GM12878 (cell line): ENCODE measurements around the gene PLB1. TPM values are rescaled to one million over a fixed set of nuclear protein-coding genes. Genes with fewer than 3 reads are reported as not detected.

Source experiments
- ATAC-seq: fragments of 200-7000 bp; cut with Tn5 transposase; 3 replicates; pipeline ENCODE4 v1.9.1; 2020; ENCODE audit warnings: mild to moderate bottlenecking, moderate library complexity
- BruUV-seq: library from RNA; stranded (reverse); fragments of 400-500 nt; replicated peaks from 2 replicates; lab custom pipeline; 2021; lab: Mats Ljungman, UMichigan
- CTCF ChIA-PET: fragments of 300-600 bp; sonication (Branson Sonifier 250); formaldehyde crosslinking; extraction: SDS; loops from one replicate; lab custom pipeline; 2021; ENCODE audit warnings: inconsistent platforms; lab: Yijun Ruan, JAX
- POLR2A ChIA-PET: fragments of 350-600 bp; formaldehyde crosslinking; extraction: SDS; loops from one replicate; lab custom pipeline; 2021; ENCODE audit warnings: inconsistent platforms; lab: Charles Lee
- RAD21 ChIA-PET: fragments of 300-600 bp; sonication (Branson Sonifier 250); formaldehyde crosslinking; loops from one replicate; lab custom pipeline; 2023; ENCODE audit warnings: antibody characterized with exemption; ENCODE audit not compliant: unreplicated experiment; lab: Charles Lee
- SMC1A ChIA-PET: fragments of 300-600 bp; sonication (Branson Sonifier 250); formaldehyde crosslinking; loops from one replicate; lab custom pipeline; 2023; ENCODE audit not compliant: unreplicated experiment, uncharacterized antibody; lab: Charles Lee
- DNase-seq: peaks from one replicate; pipeline ENCODE4 v3.0.0-alpha.2; 2011; ENCODE audit warnings: low read depth, low spot score
- FAIRE-seq: peaks from 3 replicates; lab custom pipeline; 2011; peaks lifted over from hg19 to GRCh38; lab: Jason Lieb, UNC
- H2AFZ ChIP-seq: 2 replicates; pipeline ENCODE4 v1.6.0; 2011; ENCODE audit warnings: low read depth, low read length, control low read depth; ENCODE audit not compliant: control insufficient read depth
- H3K27ac ChIP-seq: 2 replicates; pipeline ENCODE4 v1.5.1; 2011; ENCODE audit warnings: control low read depth; ENCODE audit not compliant: control insufficient read depth, insufficient read depth
- H3K27me3 ChIP-seq, 2 experiments: replicated peaks in 1 of 2; 2 replicates each; pipeline versions ENCODE4 v1.6.0 to v1.6.1; 2011; ENCODE audit warnings: low read length in 1 of 2; ENCODE audit not compliant: control insufficient read depth in 2 of 2, insufficient read depth in 2 of 2
- H3K36me3 ChIP-seq, 2 experiments: 2 replicates each; pipeline ENCODE4 v1.5.1; 2011; ENCODE audit warnings: low read length in 1 of 2; ENCODE audit not compliant: control insufficient read depth in 2 of 2, insufficient read depth in 2 of 2
- H3K4me1 ChIP-seq: 2 replicates; pipeline ENCODE4 v1.6.1; 2011; ENCODE audit warnings: mild to moderate bottlenecking, low read length, moderate library complexity, mixed read lengths; ENCODE audit not compliant: control insufficient read depth, insufficient read depth
- H3K4me2 ChIP-seq: 2 replicates; pipeline ENCODE4 v1.6.0; 2011; ENCODE audit warnings: control low read depth; ENCODE audit not compliant: control insufficient read depth, insufficient read depth
- H3K4me3 ChIP-seq: fragments of 200-600 bp; sonication (generic); 2 replicates; pipeline ENCODE4 v1.5.1; 2016
- H3K79me2 ChIP-seq: 2 replicates; pipeline ENCODE4 v1.6.0; 2011; ENCODE audit warnings: low read length; ENCODE audit not compliant: control insufficient read depth, insufficient read depth
- H3K9ac ChIP-seq: 2 replicates; pipeline ENCODE4 v1.8.0; 2011; ENCODE audit warnings: low read length, control low read depth, mixed read lengths; ENCODE audit not compliant: control insufficient read depth, insufficient read depth
- H3K9me3 ChIP-seq: replicated peaks from 3 replicates; pipeline ENCODE4 v1.5.1; 2011; ENCODE audit warnings: mild to moderate bottlenecking, low read length; ENCODE audit not compliant: control insufficient read depth, insufficient read depth
- H4K20me1 ChIP-seq: 2 replicates; pipeline ENCODE4 v1.6.0; 2011; ENCODE audit not compliant: control insufficient read depth, insufficient read depth
- BHLHE40 ChIP-seq, 2 experiments: fragments of 450-650 bp in 1 of 2; IDR thresholded peaks; 2 replicates each; pipeline ENCODE4 v1.6.1; 2011 to 2017; ENCODE audit warnings: low read depth in 2 of 2, borderline replicate concordance in 1 of 2, improper control_type of control experiment in 1 of 2, low read length in 1 of 2, mild to moderate bottlenecking in 1 of 2
- CBX5 ChIP-seq: sonication (generic); IDR thresholded peaks from 2 replicates; pipeline ENCODE4 v1.6.1; 2016; ENCODE audit warnings: low read depth, moderate library complexity, mild to moderate bottlenecking, inconsistent platforms
- EGR1 ChIP-seq, 2 experiments: IDR thresholded peaks; 1 replicate in 1 of 2; 2 replicates in 1 of 2; pipeline ENCODE4 v1.6.1; 2011 to 2012; ENCODE audit warnings: low read depth in 2 of 2, low read length in 2 of 2, borderline replicate concordance in 1 of 2, mild to moderate bottlenecking in 1 of 2, moderate library complexity in 1 of 2
- GABPA ChIP-seq: IDR thresholded peaks from 2 replicates; pipeline ENCODE4 v1.6.1; 2014; ENCODE audit warnings: antibody characterized with exemption, low read depth, mild to moderate bottlenecking, inconsistent platforms
- LARP7 ChIP-seq: fragments of 450-650 bp; IDR thresholded peaks from 2 replicates; pipeline ENCODE4 v1.6.1; 2017; ENCODE audit warnings: mild to moderate bottlenecking
- MEF2A ChIP-seq: IDR thresholded peaks from 2 replicates; pipeline ENCODE4 v1.6.1; 2011; ENCODE audit warnings: low read depth, mild to moderate bottlenecking, low read length, moderate library complexity; ENCODE audit not compliant: insufficient read depth
- POLR2AphosphoS2 ChIP-seq: IDR thresholded peaks from 2 replicates; pipeline ENCODE4 v1.6.1; 2011; ENCODE audit warnings: low read depth, mild to moderate bottlenecking, low read length, improper control_type of control experiment, moderate library complexity
- SIN3A ChIP-seq: IDR thresholded peaks from 2 replicates; pipeline ENCODE4 v1.6.1; 2012; ENCODE audit warnings: low read depth, low read length, improper control_type of control experiment
- SMAD1 ChIP-seq: fragments of 450-650 bp; IDR thresholded peaks from 2 replicates; pipeline ENCODE4 v1.6.1; 2018; ENCODE audit warnings: mild to moderate bottlenecking, low read depth; ENCODE audit not compliant: partially characterized antibody
- ZNF24 ChIP-seq: fragments of 450-650 bp; IDR thresholded peaks from 2 replicates; pipeline ENCODE4 v1.6.1; 2017; ENCODE audit warnings: antibody characterized with exemption, mild to moderate bottlenecking
- WGBS: methylation state at CpG from one replicate; pipeline ENCODE4 v1.1.6; 2016; ENCODE audit warnings: low lambda C conversion rate; ENCODE audit not compliant: insufficient replicate concordance, insufficient coverage; ENCODE audit errors: missing lambda C conversion rate; 5-methylcytosine and 5-hydroxymethylcytosine counted together
- in situ Hi-C: fragments of 300-500 bp; cut with MboI; formaldehyde crosslinking; loops from 9 replicates; pipeline ENCODE4 v1.14.3; 2018; ENCODE audit warnings: mixed read lengths
- intact Hi-C: fragments of 100-400 bp; cut with micrococcal nuclease; formaldehyde crosslinking; loops from one replicate; pipeline ENCODE4 v1.14.2; 2022; ENCODE audit not compliant: unreplicated experiment
- polyA plus RNA-seq, 11 experiments: library from polyadenylated mRNA; depleted of rRNA in 4 of 11; unstranded in 6 of 11; stranded (reverse) in 5 of 11; fragments of >200 nt; fragmentation: Nextera tagmentation in 4 of 11; fragmentation: Illumina TruSeq in 1 of 11; extraction: Ambion mirVana in 4 of 11; extraction: Trizol in 1 of 11; gene quantifications; 1 replicate in 1 of 11; 2 replicates in 10 of 11; pipeline versions ENCODE4 v1.2.1 to v1.2.3, GENCODE V29; 2011 to 2016; ENCODE audit warnings: inconsistent platforms in 2 of 11, missing spikeins in 2 of 11, low read depth in 1 of 11
- total RNA-seq, 4 experiments: library from RNA; depleted of rRNA in 3 of 4; stranded (reverse); fragments of >200 nt in 3 of 4; fragmentation: Illumina TruSeq in 1 of 4; extraction: Trizol in 1 of 4; gene quantifications; 2 replicates each; pipeline versions ENCODE4 v1.2.1 to v1.2.3, GENCODE V29; 2013 to 2021
- TF ChIP-seq, protein P1 (sequence below): IDR thresholded peaks from 2 replicates; pipeline ENCODE4 v1.6.1; 2012; ENCODE audit warnings: low read depth, low read length, improper control_type of control experiment
- TF ChIP-seq, protein P2 (sequence below): fragments of 450-650 bp; IDR thresholded peaks from 2 replicates; pipeline ENCODE4 v1.6.1; 2017; ENCODE audit warnings: mild to moderate bottlenecking, low read depth, inconsistent platforms; ENCODE audit not compliant: poor library complexity, severe bottlenecking

Gene PLB1
- total and polyA plus RNA-seq, 10 of the 15 experiments (the other 5 are each of a cell fraction or from before 2014, with no cell fraction given): 0.03 to 0.49 (median 0.28) TPM

DNA sequence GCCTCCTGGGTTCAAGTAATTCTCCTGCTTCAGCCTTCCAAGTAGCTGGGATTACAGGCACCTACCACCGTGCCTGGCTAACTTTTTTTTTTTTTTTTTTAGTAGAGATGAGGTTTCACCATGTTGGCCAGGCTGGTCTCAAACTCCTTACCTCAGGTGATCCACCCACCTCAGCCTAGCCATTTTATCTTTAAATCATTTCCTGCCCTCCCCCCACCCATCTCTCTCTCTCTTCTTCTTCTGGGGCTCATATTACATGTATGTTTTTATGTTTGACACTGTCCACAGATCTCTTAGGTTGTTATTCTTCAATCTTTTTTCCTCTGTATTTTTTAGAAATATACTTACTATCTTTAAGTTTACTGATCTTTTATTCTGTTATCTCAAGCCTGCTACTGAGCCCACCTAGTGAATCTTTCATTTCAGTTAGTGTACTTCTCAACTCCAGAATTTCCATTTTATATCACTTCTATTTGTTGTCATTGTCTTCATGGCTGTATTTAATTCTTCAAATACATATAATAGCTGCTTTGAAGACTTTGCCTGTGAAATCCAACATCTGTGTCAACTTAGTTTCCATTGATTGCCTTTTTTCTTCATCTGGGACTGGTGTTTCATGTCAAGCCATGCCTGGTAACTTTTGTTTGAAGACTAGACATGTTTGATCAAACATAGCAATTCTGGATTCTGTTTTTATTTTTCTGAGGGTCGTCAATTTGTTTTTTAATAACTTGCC lies 16.2 kb downstream of the PLB1 start:
- SMC1A ChIA-PET: no interaction called here
- intact Hi-C loops: no loop called here
- no peak overlapping the region for H2AFZ ChIP-seq
- DNase-seq (no peak), FAIRE-seq (no peak), ATAC-seq (no peak)
- RAD21 ChIA-PET: no interaction called here
- peaks cover 0 to 3% of the 10 kb centered on the region in 2 experiments; a peak in 2 of 4 replicates for H3K27me3 ChIP-seq
- no TSS peak for BruUV-seq
- no peaks in the 10 kb centered on the region for H3K79me2 ChIP-seq
- no peak overlapping the region for H3K27ac ChIP-seq
- in situ Hi-C loops: no loop called here
- H3K4me1 ChIP-seq: no peaks in the 10 kb centered on the region
- no peak overlapping the region for H3K4me2 ChIP-seq
- no peak overlapping the region for H3K4me3 ChIP-seq
- WGBS: 8% methylated on average over 1 of the region's 2 CpGs
- H3K36me3 ChIP-seq: no peaks in the 10 kb centered on the region
- POLR2A ChIA-PET: no interaction called here
- CTCF ChIA-PET: no interaction called here
- H4K20me1 ChIP-seq: no peaks in the 10 kb centered on the region
- no peak overlapping the region for H3K9ac ChIP-seq
- no peaks in the 10 kb centered on the region for H3K9me3 ChIP-seq
- TF ChIP-seq, protein P1, sequence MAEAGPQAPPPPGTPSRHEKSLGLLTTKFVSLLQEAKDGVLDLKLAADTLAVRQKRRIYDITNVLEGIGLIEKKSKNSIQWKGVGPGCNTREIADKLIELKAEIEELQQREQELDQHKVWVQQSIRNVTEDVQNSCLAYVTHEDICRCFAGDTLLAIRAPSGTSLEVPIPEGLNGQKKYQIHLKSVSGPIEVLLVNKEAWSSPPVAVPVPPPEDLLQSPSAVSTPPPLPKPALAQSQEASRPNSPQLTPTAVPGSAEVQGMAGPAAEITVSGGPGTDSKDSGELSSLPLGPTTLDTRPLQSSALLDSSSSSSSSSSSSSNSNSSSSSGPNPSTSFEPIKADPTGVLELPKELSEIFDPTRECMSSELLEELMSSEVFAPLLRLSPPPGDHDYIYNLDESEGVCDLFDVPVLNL: no peak
- TF ChIP-seq EGR1 (IDR thresholded peaks at IDR 0.05; ENCODE audit: borderline replicate concordance in 1 of 2, low read depth in 2 of 2, low read length in 2 of 2) (no peak), LARP7 (no peak), MEF2A (no peak), SIN3A (no peak), GABPA (no peak), CBX5 (no peak), POLR2AphosphoS2 (no peak), BHLHE40 (IDR thresholded peaks at IDR 0.05; ENCODE audit: borderline replicate concordance in 1 of 2, low read depth in 2 of 2, low read length in 1 of 2) (no peak), SMAD1 (no peak), ZNF24 (no peak)
- TF ChIP-seq, protein P2, sequence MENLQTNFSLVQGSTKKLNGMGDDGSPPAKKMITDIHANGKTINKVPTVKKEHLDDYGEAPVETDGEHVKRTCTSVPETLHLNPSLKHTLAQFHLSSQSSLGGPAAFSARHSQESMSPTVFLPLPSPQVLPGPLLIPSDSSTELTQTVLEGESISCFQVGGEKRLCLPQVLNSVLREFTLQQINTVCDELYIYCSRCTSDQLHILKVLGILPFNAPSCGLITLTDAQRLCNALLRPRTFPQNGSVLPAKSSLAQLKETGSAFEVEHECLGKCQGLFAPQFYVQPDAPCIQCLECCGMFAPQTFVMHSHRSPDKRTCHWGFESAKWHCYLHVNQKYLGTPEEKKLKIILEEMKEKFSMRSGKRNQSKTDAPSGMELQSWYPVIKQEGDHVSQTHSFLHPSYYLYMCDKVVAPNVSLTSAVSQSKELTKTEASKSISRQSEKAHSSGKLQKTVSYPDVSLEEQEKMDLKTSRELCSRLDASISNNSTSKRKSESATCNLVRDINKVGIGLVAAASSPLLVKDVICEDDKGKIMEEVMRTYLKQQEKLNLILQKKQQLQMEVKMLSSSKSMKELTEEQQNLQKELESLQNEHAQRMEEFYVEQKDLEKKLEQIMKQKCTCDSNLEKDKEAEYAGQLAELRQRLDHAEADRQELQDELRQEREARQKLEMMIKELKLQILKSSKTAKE: no peak
